Hepatocyte (in vitro differentiated cells): ENCODE measurements around the gene COG1. TPM values are rescaled to one million over a fixed set of nuclear protein-coding genes. Genes with fewer than 3 reads are reported as not detected.

Experiments used
- DNase-seq: peaks from one replicate; pipeline ENCODE4 v3.0.0-alpha.2; 2016; ENCODE audit warnings: low spot score
- H2AFZ ChIP-seq: fragments of 200-600 bp; sonication (generic); 2 replicates; pipeline ENCODE4 v1.6.0; 2016; ENCODE audit warnings: antibody characterized with exemption, mild to moderate bottlenecking
- H3K27ac ChIP-seq: fragments of 200-600 bp; sonication (generic); 2 replicates; pipeline ENCODE4 v1.5.1; 2016; ENCODE audit warnings: mild to moderate bottlenecking
- H3K27me3 ChIP-seq: fragments of 200-600 bp; sonication (generic); 2 replicates; pipeline ENCODE4 v1.6.1; 2016
- H3K36me3 ChIP-seq: fragments of 200-600 bp; sonication (generic); replicated peaks from 2 replicates; pipeline ENCODE4 v1.5.1; 2016; ENCODE audit warnings: low read depth; ENCODE audit not compliant: insufficient read depth
- H3K4me1 ChIP-seq: fragments of 200-600 bp; sonication (generic); 2 replicates; pipeline ENCODE4 v1.5.1; 2016; ENCODE audit warnings: mild to moderate bottlenecking, moderate library complexity; ENCODE audit not compliant: insufficient read depth
- H3K4me2 ChIP-seq: fragments of 200-600 bp; sonication (generic); 2 replicates; pipeline ENCODE4 v1.6.0; 2016
- H3K4me3 ChIP-seq: fragments of 200-600 bp; sonication (generic); 2 replicates; pipeline ENCODE4 v1.5.1; 2016; ENCODE audit warnings: mild to moderate bottlenecking
- H3K79me2 ChIP-seq: fragments of 200-600 bp; sonication (generic); 2 replicates; pipeline ENCODE4 v1.6.0; 2017; ENCODE audit warnings: mild to moderate bottlenecking
- H3K9me2 ChIP-seq: fragments of 200-600 bp; sonication (generic); replicated peaks from 2 replicates; pipeline ENCODE4 v1.6.0; 2017; ENCODE audit warnings: mild to moderate bottlenecking; ENCODE audit not compliant: insufficient read depth
- H3K9me3 ChIP-seq: fragments of 200-600 bp; sonication (generic); 2 replicates; pipeline ENCODE4 v1.5.1; 2016; ENCODE audit warnings: low read depth, mild to moderate bottlenecking
- H4K20me1 ChIP-seq: fragments of 200-600 bp; sonication (generic); 2 replicates; pipeline ENCODE4 v1.6.0; 2016; ENCODE audit warnings: mild to moderate bottlenecking; ENCODE audit not compliant: insufficient read depth, poor library complexity, severe bottlenecking
- EZH2 ChIP-seq: fragments of 200-600 bp; sonication (generic); IDR thresholded peaks from 2 replicates; pipeline ENCODE4 v1.6.1; 2016; ENCODE audit warnings: antibody characterized with exemption, mild to moderate bottlenecking, borderline replicate concordance
- EZH2phosphoT487 ChIP-seq: fragments of 200-600 bp; sonication (generic); IDR thresholded peaks from one replicate; pipeline ENCODE4 v1.6.1; 2018; ENCODE audit warnings: antibody characterized with exemption, mild to moderate bottlenecking, low read depth, moderate library complexity; ENCODE audit not compliant: unreplicated experiment, severe bottlenecking
- whole genome bisulfite sequencing: methylation state at CpG from one replicate; pipeline ENCODE4 v1.1.6; 2016; ENCODE audit warnings: low lambda C conversion rate; ENCODE audit errors: missing lambda C conversion rate; 5-methylcytosine and 5-hydroxymethylcytosine counted together
- polyA plus RNA-seq: library from polyadenylated mRNA; unstranded; fragments of >200 nt; fragmentation: Nextera tagmentation; extraction: Ambion mirVana; gene quantifications from 2 replicates; pipeline ENCODE4 v1.2.1, GENCODE V29; 2016
- total RNA-seq: library from RNA; depleted of rRNA; stranded (reverse); fragments of >200 nt; gene quantifications from 2 replicates; pipeline ENCODE4 v1.2.3, GENCODE V29; 2014
- TF ChIP-seq, protein P1 (sequence below): fragments of 200-600 bp; sonication (generic); IDR thresholded peaks from 2 replicates; pipeline ENCODE4 v1.5.1; 2016; ENCODE audit warnings: antibody characterized with exemption, mild to moderate bottlenecking; ENCODE audit not compliant: poor library complexity

Gene COG1
- total and polyA plus RNA-seq, 2 experiments from 2014 or later: 19.6 to 26.8 TPM

DNA sequence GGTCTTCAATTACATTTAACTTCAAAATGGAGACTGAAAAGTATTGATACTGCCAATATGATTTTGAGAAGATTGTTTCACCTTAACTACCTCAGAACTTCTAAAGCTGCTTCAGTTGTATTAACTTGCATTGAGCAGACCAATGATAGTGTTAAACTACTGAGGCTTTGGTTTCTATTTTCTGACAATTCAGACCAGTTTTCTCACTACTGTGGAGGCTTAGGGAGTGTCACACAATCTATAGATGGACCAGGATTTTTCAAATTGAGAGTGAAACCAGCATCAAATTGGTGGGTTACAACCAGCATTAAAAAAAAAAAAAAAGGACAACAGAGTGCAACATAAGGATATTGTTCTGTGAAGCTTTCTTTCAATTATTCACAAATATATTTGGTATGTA is 21.2 kb downstream of the COG1 start:
- Histone ChIP-seq H3K27me3 (no peaks in the 10 kb centered on the region), H3K27ac (no peak overlapping the region), H3K4me3 (no peak overlapping the region), H3K9me2 (no peaks in the 10 kb centered on the region), H3K4me1 (no peaks in the 10 kb centered on the region), H4K20me1 (no peaks in the 10 kb centered on the region), H3K4me2 (no peak overlapping the region), H2AFZ (no peak overlapping the region), H3K79me2 (peaks cover 6% of the 10 kb centered on the region), H3K36me3 (no peaks in the 10 kb centered on the region), H3K9me3 (no peaks in the 10 kb centered on the region)
- TF ChIP-seq EZH2: no peak
- TF ChIP-seq, protein P1, sequence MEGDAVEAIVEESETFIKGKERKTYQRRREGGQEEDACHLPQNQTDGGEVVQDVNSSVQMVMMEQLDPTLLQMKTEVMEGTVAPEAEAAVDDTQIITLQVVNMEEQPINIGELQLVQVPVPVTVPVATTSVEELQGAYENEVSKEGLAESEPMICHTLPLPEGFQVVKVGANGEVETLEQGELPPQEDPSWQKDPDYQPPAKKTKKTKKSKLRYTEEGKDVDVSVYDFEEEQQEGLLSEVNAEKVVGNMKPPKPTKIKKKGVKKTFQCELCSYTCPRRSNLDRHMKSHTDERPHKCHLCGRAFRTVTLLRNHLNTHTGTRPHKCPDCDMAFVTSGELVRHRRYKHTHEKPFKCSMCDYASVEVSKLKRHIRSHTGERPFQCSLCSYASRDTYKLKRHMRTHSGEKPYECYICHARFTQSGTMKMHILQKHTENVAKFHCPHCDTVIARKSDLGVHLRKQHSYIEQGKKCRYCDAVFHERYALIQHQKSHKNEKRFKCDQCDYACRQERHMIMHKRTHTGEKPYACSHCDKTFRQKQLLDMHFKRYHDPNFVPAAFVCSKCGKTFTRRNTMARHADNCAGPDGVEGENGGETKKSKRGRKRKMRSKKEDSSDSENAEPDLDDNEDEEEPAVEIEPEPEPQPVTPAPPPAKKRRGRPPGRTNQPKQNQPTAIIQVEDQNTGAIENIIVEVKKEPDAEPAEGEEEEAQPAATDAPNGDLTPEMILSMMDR: no peak
- TF ChIP-seq EZH2phosphoT487: no peak
- DNase-seq: no peak

DNA sequence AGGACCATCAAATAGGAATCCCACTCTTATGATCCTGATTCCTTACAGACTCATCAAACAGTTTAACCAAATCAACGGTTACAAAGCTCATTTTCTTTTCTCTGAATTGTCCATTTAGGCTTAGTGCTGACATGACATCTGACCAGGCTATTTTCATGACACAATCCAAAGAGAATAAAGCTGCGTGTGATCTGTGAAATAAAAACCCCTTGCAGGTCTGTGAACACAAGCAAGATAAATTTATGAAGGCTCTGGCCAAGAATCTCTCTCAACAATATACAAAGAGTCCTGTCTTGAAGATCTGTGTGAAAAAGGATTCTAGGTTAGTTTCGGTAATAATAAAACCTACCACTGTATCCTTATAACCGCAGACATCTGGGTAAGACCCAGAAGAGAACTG is 22.0 kb downstream of the COG1 start:
- TF ChIP-seq, protein P1: no peak
- no peak for TF ChIP-seq EZH2
- no peak for TF ChIP-seq EZH2phosphoT487
- Histone ChIP-seq H3K4me1 (no peaks in the 10 kb centered on the region), H3K9me2 (no peaks in the 10 kb centered on the region), H3K79me2 (peaks cover 10% of the 10 kb centered on the region), H3K27ac (no peak overlapping the region), H3K27me3 (no peaks in the 10 kb centered on the region), H4K20me1 (no peaks in the 10 kb centered on the region), H3K4me2 (no peak overlapping the region), H3K4me3 (no peak overlapping the region), H2AFZ (no peak overlapping the region), H3K36me3 (no peaks in the 10 kb centered on the region), H3K9me3 (no peaks in the 10 kb centered on the region)
- WGBS: 81% methylated on average over 4 of the region's 4 CpGs
- no peak for DNase-seq

DNA sequence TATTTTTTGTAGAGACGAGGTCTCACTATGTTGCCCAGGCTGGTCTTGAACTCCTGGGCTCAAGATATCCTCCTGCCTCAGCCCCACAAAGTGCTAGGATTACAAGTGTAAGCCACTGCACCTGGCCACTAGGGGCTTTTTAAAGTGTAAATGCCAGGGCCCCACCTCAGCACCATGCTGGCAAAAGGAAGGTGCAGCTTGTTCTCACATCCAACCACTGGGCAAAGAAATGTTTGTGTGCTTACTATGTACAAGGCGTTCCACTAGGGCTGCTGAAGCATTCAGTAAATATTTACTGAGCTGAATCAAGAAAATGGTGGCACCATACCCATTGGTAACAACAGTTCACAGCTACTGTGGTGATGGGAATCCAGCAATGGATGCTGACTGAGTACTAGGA is 22.6 kb downstream of the COG1 start:
- WGBS: 98% methylated on average over 2 of the region's 2 CpGs
- no peaks in the 10 kb centered on the region for H3K4me1 ChIP-seq
- H3K27ac ChIP-seq: no peak overlapping the region
- no peaks in the 10 kb centered on the region for H3K27me3 ChIP-seq
- H4K20me1 ChIP-seq: no peaks in the 10 kb centered on the region
- peaks cover 7% of the 10 kb centered on the region for H3K79me2 ChIP-seq
- no peak for DNase-seq
- H2AFZ ChIP-seq: no peak overlapping the region
- H3K4me2 ChIP-seq: no peak overlapping the region
- H3K36me3 ChIP-seq: no peaks in the 10 kb centered on the region
- no peaks in the 10 kb centered on the region for H3K9me3 ChIP-seq
- no peak overlapping the region for H3K4me3 ChIP-seq
- H3K9me2 ChIP-seq: no peaks in the 10 kb centered on the region
- TF ChIP-seq EZH2: no peak
- TF ChIP-seq, protein P1: no peak
- TF ChIP-seq EZH2phosphoT487: no peak

DNA sequence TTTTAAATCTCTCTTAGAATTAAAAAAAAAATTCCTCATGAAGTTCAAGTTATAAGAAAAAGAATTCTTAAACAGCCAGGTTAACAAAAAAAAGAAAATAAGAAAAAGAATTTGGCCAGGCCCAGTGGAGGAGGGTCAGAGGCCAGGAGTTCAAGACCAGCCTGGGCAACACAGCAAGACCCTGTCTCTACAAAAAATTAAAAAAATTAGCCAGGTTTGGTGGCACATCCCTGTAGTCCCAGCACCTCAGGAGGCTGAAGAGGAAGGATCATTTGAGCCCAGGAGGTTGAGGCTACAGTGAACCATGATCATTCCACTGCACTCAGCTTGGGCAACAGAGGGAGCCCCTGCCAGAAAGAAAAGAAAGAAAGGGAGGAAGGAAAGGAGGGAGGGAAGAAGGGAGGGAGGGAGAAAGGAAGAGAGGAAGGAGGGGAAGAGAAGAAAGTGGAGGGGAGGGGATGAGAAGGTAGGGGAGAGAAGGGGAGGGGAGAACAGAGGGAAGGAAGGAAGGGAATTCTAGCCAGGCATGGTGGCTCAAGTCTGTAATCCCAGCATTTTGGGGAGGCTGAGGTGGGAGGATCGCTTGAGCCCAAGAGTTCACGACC is 30.9 kb downstream of the COG1 start:
- Histone ChIP-seq H3K4me1 (no peaks in the 10 kb centered on the region), H3K27ac (no peak overlapping the region), H2AFZ (no peak overlapping the region), H3K9me2 (no peaks in the 10 kb centered on the region), H3K4me3 (no peak overlapping the region), H3K4me2 (no peak overlapping the region), H3K27me3 (no peaks in the 10 kb centered on the region), H3K36me3 (no peaks in the 10 kb centered on the region), H3K9me3 (no peaks in the 10 kb centered on the region), H4K20me1 (peaks cover 5% of the 10 kb centered on the region), H3K79me2 (peaks cover 48% of the 10 kb centered on the region)
- DNase-seq: no peak
- TF ChIP-seq, protein P1: no peak
- no peak for TF ChIP-seq EZH2phosphoT487
- no peak for TF ChIP-seq EZH2
- 100% methylated on average over 1 of the region's 2 CpGs for WGBS
